Sigmoid colon (tissue), 4 donors: ENCODE measurements around the gene PCAT6.

ENCODE experiments used
- POLR2A ChIP-seq, 2 donors: fragments of 450-650 bp; IDR thresholded peaks; one replicate each; pipeline ENCODE4 v1.6.1; 2016; ENCODE audit warnings: antibody characterized with exemption in 2 of 2, mild to moderate bottlenecking in 2 of 2, moderate library complexity in 2 of 2
- POLR2AphosphoS5 ChIP-seq, 4 donors: sonication (generic); formaldehyde crosslinking; IDR thresholded peaks; one replicate each; pipeline ENCODE4 v1.6.1; 2017; ENCODE audit warnings: antibody characterized with exemption in 4 of 4
- TF ChIP-seq, protein P1 (sequence below), 4 experiments: fragments of 450-650 bp in 3 of 4; fragments of 200-600 bp in 1 of 4; IDR thresholded peaks; one replicate each; pipeline ENCODE4 v1.5.1; 2016 to 2019; ENCODE audit warnings: antibody characterized with exemption in 4 of 4, mild to moderate bottlenecking in 3 of 4, moderate library complexity in 2 of 4

DNA sequence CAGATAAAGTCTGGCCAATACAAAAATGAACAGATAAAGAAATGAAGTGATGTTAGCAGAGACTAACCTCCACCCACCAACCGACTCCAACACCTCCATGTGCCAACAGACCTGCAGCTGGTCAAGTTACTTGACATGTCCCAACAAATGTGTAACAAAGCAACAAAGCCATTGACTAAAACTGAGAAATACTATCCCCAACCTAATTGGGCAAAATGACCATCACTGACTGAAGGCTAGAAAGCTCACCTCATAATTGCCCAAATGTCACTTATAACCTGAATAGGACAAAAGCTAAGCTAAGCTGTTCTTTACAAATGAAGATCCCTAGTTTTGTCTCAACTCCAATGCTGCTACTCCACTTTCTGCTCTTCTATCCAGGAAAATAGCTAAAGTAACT, 10.0 kb upstream of the PCAT6 start:
- TF ChIP-seq, protein P1, sequence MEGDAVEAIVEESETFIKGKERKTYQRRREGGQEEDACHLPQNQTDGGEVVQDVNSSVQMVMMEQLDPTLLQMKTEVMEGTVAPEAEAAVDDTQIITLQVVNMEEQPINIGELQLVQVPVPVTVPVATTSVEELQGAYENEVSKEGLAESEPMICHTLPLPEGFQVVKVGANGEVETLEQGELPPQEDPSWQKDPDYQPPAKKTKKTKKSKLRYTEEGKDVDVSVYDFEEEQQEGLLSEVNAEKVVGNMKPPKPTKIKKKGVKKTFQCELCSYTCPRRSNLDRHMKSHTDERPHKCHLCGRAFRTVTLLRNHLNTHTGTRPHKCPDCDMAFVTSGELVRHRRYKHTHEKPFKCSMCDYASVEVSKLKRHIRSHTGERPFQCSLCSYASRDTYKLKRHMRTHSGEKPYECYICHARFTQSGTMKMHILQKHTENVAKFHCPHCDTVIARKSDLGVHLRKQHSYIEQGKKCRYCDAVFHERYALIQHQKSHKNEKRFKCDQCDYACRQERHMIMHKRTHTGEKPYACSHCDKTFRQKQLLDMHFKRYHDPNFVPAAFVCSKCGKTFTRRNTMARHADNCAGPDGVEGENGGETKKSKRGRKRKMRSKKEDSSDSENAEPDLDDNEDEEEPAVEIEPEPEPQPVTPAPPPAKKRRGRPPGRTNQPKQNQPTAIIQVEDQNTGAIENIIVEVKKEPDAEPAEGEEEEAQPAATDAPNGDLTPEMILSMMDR (IDR thresholded peaks at IDR 0.05) = no peak
- TF ChIP-seq POLR2AphosphoS5 (IDR thresholded peaks at IDR 0.05) = no peak
- no peak for TF ChIP-seq POLR2A (IDR thresholded peaks at IDR 0.05)
